GM20000 (cell line): ENCODE measurements around the gene DIPK1C.

Experiments
- DNase-seq: peaks from one replicate; pipeline ENCODE4 v3.0.0; 2012; ENCODE audit warnings: low spot score
- TF ChIP-seq, protein P1 (sequence below): IDR thresholded peaks from 2 replicates; pipeline ENCODE4 v1.5.1; 2012; ENCODE audit warnings: mild to moderate bottlenecking, control low read depth; ENCODE audit errors: extremely low read depth, missing control alignments

DIPK1C gene

DNA sequence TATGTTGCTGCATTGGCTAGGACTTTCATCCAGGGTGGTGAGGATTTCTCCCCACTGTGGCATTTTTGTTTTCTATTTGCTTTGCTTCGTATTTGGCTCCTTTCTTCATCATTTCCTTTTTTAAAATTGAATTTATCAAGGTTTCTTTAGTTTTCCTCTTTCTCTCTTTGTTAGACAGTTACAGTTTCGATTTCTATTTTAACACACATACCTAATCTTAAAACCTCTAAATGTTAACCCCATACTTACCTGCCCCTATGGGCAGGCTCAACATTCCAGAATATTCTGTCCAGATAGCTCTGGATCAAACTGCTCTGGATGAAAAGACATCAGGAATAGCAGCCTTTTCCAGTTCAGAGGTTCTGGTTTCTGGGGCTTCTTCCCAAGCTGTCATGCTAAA is 49.2 kb downstream of the DIPK1C start:
- DNase-seq = peak; percentile 28
- TF ChIP-seq, protein P1, sequence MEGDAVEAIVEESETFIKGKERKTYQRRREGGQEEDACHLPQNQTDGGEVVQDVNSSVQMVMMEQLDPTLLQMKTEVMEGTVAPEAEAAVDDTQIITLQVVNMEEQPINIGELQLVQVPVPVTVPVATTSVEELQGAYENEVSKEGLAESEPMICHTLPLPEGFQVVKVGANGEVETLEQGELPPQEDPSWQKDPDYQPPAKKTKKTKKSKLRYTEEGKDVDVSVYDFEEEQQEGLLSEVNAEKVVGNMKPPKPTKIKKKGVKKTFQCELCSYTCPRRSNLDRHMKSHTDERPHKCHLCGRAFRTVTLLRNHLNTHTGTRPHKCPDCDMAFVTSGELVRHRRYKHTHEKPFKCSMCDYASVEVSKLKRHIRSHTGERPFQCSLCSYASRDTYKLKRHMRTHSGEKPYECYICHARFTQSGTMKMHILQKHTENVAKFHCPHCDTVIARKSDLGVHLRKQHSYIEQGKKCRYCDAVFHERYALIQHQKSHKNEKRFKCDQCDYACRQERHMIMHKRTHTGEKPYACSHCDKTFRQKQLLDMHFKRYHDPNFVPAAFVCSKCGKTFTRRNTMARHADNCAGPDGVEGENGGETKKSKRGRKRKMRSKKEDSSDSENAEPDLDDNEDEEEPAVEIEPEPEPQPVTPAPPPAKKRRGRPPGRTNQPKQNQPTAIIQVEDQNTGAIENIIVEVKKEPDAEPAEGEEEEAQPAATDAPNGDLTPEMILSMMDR = no peak

DNA sequence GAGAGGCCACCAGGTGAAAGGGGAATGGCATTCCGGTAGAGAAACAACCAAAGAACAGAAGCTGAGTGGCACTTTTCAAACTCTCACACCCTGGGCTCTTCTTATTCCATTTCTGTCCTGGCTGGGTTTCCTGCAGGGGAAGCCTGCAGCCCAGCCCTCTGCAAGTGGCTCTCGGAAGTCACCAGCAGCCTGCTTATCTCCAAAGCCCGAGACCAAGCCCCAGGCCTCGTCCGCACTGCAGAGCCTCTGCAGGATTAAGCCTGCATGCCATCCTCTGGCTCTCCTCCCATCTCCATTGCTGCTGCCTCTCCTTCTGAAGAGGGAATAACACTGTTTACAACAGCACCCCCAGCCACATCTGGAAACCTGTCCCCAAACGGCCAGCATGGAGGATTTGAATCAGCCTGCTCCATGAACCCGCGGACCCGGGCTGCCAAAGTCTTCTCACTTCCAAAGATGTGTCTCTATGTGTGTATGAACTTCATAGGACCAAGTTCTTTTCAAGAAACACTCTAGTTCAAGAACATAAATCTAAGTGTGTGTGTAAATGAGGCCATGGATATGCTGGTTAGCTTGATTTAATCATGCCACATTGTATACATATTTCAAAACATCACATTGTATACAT is 54.2 kb downstream of the DIPK1C start:
- no peak for DNase-seq
- TF ChIP-seq, protein P1 = no peak

DNA sequence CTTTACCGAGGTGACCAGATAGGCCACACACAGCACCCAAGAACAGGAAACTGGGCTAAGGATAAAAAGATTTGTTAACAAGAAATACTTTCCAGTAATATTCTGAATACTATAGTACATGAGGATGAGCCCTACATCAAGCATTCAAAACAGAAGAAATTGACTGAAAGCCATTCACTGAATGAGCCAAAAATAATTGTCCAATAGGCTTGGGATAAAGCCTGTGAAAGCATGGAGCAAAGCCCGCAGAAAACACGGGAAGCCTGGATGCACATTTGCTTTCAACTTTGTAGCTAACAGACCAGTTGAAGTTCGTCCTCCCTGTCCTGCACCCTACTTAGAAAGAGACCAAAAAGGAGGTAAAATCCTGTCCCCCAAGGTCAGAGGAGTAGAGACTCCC is 56.3 kb downstream of the DIPK1C start:
- DNase-seq = no peak
- TF ChIP-seq, protein P1 = no peak

DNA sequence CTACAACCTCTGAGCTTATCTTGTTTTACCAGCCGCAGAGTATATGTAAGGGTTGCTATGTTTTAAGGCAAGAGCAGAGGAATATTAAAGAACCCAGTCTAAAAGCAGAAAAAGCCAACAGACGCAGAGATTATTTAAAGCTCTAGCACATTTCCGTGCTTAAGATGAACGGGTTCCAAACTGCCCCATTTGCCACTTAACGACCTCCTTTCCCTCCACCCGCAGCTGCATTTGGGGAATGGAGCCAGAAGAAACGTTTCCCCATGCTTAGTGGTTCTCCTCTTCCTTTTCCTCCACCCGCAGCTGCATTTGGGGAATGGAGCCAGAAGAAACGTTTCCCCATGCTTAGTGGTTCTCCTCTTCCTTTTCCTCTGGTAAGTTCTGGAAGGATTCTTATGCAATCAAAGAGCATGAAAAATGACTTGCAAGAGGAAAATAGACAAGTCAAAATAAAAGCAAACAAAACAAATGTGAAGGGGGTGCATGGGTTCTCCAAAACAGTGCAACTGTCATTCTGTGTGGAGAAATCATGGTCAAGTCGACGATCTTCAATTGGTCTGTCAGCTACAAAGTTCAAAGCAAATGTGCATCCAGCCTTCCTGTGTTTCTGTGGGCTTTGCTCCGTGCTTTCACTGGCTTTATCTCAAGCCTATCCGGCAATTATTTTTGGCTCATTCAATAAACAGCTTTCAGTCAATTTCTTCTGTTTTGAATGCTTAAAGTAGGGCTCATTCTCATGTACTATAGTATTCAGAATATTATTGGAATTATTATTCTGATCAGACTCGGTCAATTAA is 57.8 kb downstream of the DIPK1C start:
- TF ChIP-seq, protein P1 = no peak
- DNase-seq = no peak

DNA sequence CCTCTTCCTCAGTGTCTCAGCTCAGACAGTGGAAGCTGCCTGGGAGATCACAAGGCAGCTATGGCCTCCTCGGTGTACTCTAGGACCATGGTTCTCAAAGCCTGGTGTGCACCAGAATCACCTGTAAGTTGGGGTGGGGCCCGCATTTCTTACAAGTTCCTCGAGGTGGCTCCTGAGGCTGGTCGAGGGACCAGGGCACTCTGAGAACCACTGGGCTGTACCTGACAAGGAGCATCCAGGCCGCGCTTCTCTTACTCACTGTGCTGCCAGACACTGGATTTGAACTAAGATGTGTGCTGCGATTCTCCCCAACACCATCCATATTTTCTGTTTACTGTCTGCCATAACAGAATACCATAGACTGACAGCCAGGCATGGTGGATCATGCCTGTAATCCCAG is 59.5 kb downstream of the DIPK1C start:
- DNase-seq = no peak
- TF ChIP-seq, protein P1 = no peak

DNA sequence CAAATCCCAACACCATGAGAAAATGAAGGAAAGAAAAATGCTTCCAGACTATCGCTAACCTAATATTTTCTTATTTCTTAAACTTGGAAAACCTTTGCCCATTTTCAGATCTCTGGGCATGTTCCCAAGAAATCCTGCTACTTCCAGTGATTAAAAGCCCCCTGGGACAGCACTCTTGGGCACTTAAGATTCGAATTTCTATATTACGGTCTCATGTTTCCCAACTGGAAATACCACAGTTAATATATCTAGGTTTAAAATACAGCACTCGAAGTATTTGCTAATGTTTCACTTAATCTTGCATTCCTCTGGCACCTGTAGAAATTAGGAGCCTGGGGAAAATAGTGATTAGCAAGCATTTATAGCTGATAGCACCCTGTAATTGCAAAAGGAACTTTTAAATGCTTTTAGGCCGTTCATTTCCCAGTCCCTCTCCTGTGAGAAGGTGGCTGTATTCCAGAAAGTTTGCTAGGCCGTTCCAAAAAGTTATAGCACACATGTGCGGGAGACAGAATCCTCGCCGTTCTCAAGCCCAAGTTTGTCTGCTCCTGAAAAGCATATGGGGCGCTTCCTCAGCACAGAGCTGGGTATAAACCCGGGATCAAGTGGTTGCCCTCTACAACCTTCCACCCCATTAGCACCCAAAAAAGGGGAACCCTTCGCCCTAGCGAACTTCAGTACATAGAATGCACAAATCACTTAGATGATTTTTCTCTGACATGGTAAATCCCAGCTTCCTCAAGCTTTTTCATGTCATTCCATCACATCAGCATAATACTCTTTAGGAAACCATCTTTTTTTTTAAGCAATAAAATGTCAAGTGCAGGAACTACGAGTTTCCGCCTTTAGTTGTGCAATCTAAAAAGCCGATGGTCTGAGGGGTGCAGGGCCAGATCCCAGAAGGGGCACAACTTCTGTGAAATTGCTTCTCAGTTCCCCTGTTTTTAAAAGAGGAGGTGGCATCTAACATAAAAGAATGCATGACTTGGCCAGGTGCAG is 60.6 kb downstream of the DIPK1C start:
- TF ChIP-seq, protein P1 = no peak
- no peak for DNase-seq

DNA sequence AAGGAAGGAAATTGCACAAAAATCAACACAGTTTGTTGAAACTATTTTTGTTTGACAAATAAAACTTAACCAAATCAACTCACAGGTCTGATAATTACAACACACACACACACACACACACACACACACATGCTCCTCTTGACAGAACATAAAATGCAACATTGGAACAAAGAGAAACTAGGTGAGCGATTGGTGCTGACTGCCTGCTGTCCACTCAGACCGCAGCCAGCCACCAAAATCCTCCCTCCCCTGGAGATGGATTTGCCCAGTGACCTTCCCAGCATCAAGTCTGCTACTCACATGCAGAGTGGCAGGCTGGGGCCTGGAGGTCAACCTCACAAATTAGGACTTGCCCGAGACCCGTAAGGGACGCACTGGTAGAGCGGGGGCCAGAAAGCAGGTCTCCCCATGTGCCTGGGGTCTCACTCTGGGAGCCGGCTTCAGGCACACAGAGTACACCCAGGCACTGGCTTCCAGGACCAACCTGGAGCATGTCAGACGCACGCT is 61.4 kb downstream of the DIPK1C start:
- DNase-seq = no peak
- TF ChIP-seq, protein P1 = no peak
